Gastroesophageal sphincter (tissue), 4 donors: ENCODE data around the gene CDK10. TPM values are rescaled to one million over a fixed set of nuclear protein-coding genes. Genes with fewer than 3 reads are reported as not detected.

Experiments
- ATAC-seq: fragments of 150-250 bp; one replicate; pipeline ENCODE4 v1.9.1; 2016; ENCODE audit warnings: mild to moderate bottlenecking, moderate library complexity
- H3K27ac ChIP-seq, 4 donors: fragments of 200-600 bp; sonication (generic) in 3 of 4; 1 replicate in 3 of 4; 2 replicates in 1 of 4; pipeline ENCODE4 v1.5.1; 2016 to 2019
- H3K27me3 ChIP-seq: fragments of 200-600 bp; sonication (generic); one replicate; pipeline ENCODE4 v1.5.1; 2019
- H3K36me3 ChIP-seq, 2 donors: fragments of 200-600 bp; sonication (generic); one replicate each; pipeline ENCODE4 v1.5.1; 2019; ENCODE audit warnings: control low read depth in 1 of 2
- H3K4me1 ChIP-seq, 3 donors: fragments of 200-600 bp; sonication (generic); 1 replicate in 2 of 3; 2 replicates in 1 of 3; pipeline ENCODE4 v1.5.1; 2016 to 2019; ENCODE audit warnings: control low read depth in 2 of 3
- H3K4me3 ChIP-seq, 2 donors: fragments of 200-600 bp; sonication (generic); one replicate each; pipeline ENCODE4 v1.5.1; 2019; ENCODE audit warnings: mild to moderate bottlenecking in 1 of 2, moderate library complexity in 1 of 2
- H3K9me3 ChIP-seq, 3 donors: fragments of 200-600 bp; sonication (generic); one replicate each; pipeline ENCODE4 v1.5.1; 2017 to 2019; ENCODE audit warnings: control low read depth in 2 of 3
- EP300 ChIP-seq: sonication (generic); formaldehyde crosslinking; IDR thresholded peaks from one replicate; pipeline ENCODE4 v1.6.1; 2017; ENCODE audit warnings: antibody characterized with exemption, mild to moderate bottlenecking
- POLR2A ChIP-seq, 2 donors: fragments of 450-650 bp; IDR thresholded peaks; one replicate each; pipeline ENCODE4 v1.6.1; 2017; ENCODE audit warnings: antibody characterized with exemption in 2 of 2, mild to moderate bottlenecking in 2 of 2, moderate library complexity in 1 of 2
- POLR2AphosphoS5 ChIP-seq: sonication (generic); formaldehyde crosslinking; IDR thresholded peaks from one replicate; pipeline ENCODE4 v1.6.1; 2017; ENCODE audit warnings: antibody characterized with exemption
- WGBS, 2 donors: methylation state at CpG; one replicate each; pipeline ENCODE4 v1.1.5; 2018; ENCODE audit warnings: low coverage in 1 of 2; 5-methylcytosine and 5-hydroxymethylcytosine counted together
- total RNA-seq, 4 donors: library from RNA; depleted of rRNA; stranded (reverse); fragments of >200 nt; gene quantifications; one replicate each; pipeline ENCODE4 v1.1.0, GENCODE V29; 2016
- TF ChIP-seq, protein P1 (sequence below), 4 experiments: fragments of 200-600 bp in 2 of 4; fragments of 450-650 bp in 2 of 4; sonication (generic) in 1 of 4; IDR thresholded peaks; one replicate each; pipeline ENCODE4 v1.5.1; 2017 to 2019; ENCODE audit warnings: antibody characterized with exemption in 4 of 4, mild to moderate bottlenecking in 2 of 4, moderate library complexity in 2 of 4

The CDK10 gene
- total RNA-seq, 4 donors from 2014 or later: 24.1 to 44.0 (median 28.9) TPM

DNA sequence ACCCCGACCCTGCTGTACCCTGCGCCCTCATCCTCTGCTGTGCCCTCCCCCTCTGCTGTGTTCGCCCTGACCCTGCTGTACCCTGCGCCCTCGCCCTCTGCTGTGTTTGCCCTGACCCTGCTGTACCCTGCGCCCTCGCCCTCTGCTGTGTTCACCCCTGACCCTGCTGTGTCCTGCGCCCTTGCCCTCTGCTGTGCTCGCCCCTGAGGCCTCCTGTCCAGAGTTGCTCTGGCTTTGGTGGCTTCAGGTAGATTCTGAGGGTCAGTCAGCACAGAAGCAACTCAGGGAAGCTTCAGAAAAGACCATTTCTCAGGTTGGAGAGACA lies 46.4 kb downstream of the CDK10 start:
- no peak overlapping the region for H3K27ac ChIP-seq
- H3K36me3 ChIP-seq: peaks cover 0 to 98% of the 10 kb centered on the region in 2 donors
- no peaks in the 10 kb centered on the region for H3K9me3 ChIP-seq
- H3K4me3 ChIP-seq: no peak overlapping the region
- H3K4me1 ChIP-seq: no peaks in the 10 kb centered on the region
- no peak for TF ChIP-seq EP300
- TF ChIP-seq POLR2A (IDR thresholded peaks at IDR 0.05): no peak
- TF ChIP-seq POLR2AphosphoS5: no peak
- TF ChIP-seq, protein P1, sequence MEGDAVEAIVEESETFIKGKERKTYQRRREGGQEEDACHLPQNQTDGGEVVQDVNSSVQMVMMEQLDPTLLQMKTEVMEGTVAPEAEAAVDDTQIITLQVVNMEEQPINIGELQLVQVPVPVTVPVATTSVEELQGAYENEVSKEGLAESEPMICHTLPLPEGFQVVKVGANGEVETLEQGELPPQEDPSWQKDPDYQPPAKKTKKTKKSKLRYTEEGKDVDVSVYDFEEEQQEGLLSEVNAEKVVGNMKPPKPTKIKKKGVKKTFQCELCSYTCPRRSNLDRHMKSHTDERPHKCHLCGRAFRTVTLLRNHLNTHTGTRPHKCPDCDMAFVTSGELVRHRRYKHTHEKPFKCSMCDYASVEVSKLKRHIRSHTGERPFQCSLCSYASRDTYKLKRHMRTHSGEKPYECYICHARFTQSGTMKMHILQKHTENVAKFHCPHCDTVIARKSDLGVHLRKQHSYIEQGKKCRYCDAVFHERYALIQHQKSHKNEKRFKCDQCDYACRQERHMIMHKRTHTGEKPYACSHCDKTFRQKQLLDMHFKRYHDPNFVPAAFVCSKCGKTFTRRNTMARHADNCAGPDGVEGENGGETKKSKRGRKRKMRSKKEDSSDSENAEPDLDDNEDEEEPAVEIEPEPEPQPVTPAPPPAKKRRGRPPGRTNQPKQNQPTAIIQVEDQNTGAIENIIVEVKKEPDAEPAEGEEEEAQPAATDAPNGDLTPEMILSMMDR (IDR thresholded peaks at IDR 0.05): no peak
- no peaks in the 10 kb centered on the region for H3K27me3 ChIP-seq
- no peak for ATAC-seq
- 80 to 87% methylated on average over 2 to 7 of the region's 9 CpGs for WGBS, 2 donors

DNA sequence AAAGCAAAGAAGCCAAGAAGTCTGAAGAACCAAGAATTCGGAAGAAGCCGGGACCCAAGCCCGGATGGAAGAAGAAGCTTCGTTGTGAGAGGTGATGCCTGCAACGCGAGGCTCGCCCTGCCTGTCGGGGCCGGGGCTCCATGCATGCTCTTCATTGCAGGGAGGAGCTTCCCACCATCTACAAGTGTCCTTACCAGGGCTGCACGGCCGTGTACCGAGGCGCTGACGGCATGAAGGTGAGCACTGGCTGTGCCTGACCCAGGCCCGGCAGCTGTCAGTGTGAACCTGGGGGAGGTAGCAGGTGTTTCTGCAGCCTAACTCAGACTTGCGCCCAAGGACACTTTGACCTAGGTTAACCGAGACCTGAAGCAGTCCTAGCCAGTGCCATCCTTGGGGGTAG lies 46.8 kb downstream of the CDK10 start:
- Histone ChIP-seq H3K4me1 (no peaks in the 10 kb centered on the region), H3K27ac (no peak overlapping the region), H3K4me3 (no peak overlapping the region), H3K9me3 (no peaks in the 10 kb centered on the region), H3K27me3 (no peaks in the 10 kb centered on the region), H3K36me3 (peaks cover 0 to 98% of the 10 kb centered on the region in 2 donors)
- TF ChIP-seq EP300 (no peak), POLR2A (IDR thresholded peaks at IDR 0.05) (no peak), POLR2AphosphoS5 (no peak)
- TF ChIP-seq, protein P1 (IDR thresholded peaks at IDR 0.05): no peak
- 78 to 79% methylated on average over 8 of the region's 17 CpGs for WGBS, 2 donors
- ATAC-seq: no peak

DNA sequence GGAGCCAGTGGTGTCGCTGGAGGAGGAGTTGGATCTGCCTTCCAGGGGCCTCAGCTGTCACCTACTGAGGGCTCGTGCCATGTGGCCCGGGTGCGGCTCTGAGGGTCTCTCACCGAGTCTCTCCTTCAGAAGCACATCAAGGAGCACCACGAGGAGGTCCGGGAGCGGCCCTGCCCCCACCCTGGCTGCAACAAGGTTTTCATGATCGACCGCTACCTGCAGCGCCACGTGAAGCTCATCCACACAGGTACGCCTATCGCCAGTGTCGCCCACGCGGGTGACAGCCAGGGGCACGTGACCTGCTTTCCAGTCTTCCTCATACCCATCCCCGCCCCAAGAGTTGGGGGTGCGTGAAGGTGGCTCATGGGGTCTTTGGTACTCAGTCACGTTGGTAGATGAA lies 47.3 kb downstream of the CDK10 start:
- Histone ChIP-seq H3K27me3 (no peaks in the 10 kb centered on the region), H3K36me3 (peaks cover 0 to 100% of the 10 kb centered on the region in 2 donors), H3K27ac (no peak overlapping the region), H3K4me1 (no peaks in the 10 kb centered on the region), H3K4me3 (no peak overlapping the region), H3K9me3 (no peaks in the 10 kb centered on the region)
- 71 to 100% methylated on average over 1 to 3 of the region's 21 CpGs for WGBS, 2 donors
- no peak for ATAC-seq
- TF ChIP-seq, protein P1 (IDR thresholded peaks at IDR 0.05): no peak
- TF ChIP-seq EP300 (no peak), POLR2AphosphoS5 (no peak), POLR2A (IDR thresholded peaks at IDR 0.05) (no peak)

DNA sequence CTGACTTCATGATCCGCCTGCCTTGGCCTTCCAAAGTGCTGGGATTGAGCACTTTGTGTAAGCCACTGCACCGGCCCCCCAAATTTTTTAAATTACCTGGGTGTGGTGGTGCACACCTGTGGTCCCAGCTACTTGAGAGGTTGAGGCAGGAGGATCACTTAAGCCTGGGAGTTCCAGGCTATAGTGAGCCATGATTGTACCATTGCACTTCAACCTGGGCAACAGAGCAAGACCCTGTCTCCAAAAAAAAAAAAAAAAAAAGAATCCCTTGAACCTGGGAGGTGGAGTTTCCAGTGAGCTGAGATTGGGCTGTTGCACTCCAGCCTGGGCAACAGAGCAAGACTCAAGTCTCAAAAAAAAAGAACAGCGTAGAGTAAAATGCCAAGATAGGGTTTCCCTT lies 50.1 kb downstream of the CDK10 start:
- H3K27ac ChIP-seq: no peak overlapping the region
- no peaks in the 10 kb centered on the region for H3K9me3 ChIP-seq
- TF ChIP-seq POLR2A (IDR thresholded peaks at IDR 0.05): no peak
- TF ChIP-seq EP300: no peak
- TF ChIP-seq POLR2AphosphoS5: no peak
- TF ChIP-seq, protein P1 (IDR thresholded peaks at IDR 0.05): no peak
- H3K4me3 ChIP-seq: no peak overlapping the region
- no peak for ATAC-seq
- no peaks in the 10 kb centered on the region for H3K4me1 ChIP-seq
- peaks cover 0 to 97% of the 10 kb centered on the region in 2 donors for H3K36me3 ChIP-seq
- 90 to 100% methylated on average over 1 to 2 of the region's 3 CpGs for WGBS, 2 donors
- H3K27me3 ChIP-seq: no peaks in the 10 kb centered on the region

DNA sequence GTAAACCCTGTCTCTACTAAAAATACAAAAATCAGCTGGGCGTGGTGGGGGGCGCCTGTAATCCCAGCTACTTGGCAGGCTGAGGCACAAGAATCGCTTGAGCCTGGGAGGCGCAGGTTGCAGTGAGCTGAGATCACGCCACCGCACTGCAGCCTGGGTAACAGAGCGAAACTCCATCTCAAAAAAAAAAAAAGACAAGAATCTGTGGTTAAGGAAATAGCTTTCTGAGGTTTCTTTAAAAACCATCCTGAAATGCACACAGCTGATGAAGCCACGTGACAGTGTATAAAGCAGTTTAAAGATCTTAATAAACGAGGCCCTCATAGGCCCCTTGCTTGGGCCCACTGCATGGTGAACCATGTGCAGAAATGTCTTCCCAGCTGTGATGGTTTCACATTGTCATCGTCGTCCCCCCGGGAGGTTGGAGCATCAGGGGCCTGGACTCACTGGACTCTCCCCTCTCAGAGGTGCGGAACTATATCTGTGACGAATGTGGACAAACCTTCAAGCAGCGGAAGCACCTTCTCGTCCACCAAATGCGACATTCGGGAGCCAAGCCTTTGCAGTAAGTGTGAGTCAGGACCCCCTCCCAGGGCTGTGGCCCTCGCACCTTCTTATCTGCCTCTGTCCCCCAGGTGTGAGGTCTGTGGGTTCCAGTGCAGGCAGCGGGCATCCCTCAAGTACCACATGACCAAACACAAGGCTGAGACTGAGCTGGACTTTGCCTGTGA lies 51.0 kb downstream of the CDK10 start:
- no peak for TF ChIP-seq POLR2A (IDR thresholded peaks at IDR 0.05)
- no peak for TF ChIP-seq EP300
- TF ChIP-seq, protein P1 (IDR thresholded peaks at IDR 0.05): no peak
- TF ChIP-seq POLR2AphosphoS5: no peak
- Histone ChIP-seq H3K36me3 (peaks cover 0 to 87% of the 10 kb centered on the region in 2 donors), H3K4me3 (no peak overlapping the region), H3K27ac (no peak overlapping the region), H3K27me3 (no peaks in the 10 kb centered on the region), H3K9me3 (no peaks in the 10 kb centered on the region), H3K4me1 (no peaks in the 10 kb centered on the region)
- WGBS, 2 donors: 85 to 86% methylated on average over 8 to 14 of the region's 20 CpGs
- no peak for ATAC-seq
